Measurements from ENCODE around the gene CELF1. TPM values are rescaled to one million over a fixed set of nuclear protein-coding genes. Genes with fewer than 3 reads are reported as not detected.

The CELF1 gene
- polyA plus RNA-seq, 1 donor (not counting 4 experiments of a cell fraction or from before 2014, with no cell fraction given): 110 TPM

DNA sequence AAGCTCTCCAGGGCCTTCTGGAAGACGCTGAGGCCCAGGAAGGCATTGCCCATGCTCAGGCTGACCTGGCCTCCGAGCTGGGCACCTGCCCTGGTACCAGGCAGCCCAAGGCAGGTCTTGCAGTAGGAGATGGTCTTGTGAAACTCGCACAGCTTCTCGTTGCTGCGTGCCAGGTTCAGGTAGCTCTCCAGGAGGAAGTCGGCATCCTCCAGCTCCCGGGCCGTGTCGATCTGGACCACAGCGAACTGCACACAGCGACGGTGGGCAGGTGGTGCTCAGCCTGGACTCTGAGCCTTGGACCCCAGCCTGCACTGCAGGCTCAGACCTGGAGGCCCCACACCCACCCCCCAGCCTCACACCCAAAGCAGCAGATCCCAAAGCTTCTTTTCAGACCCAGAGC, 105.0 kb downstream of the CELF1 start:
- Histone ChIP-seq H3K79me2 (ENCODE audit: control insufficient read depth, insufficient read depth, low read length) (no peaks in the 10 kb centered on the region), H4K20me1 (ENCODE audit: control insufficient read depth, extremely low read depth, insufficient read depth, low read length) (no peaks in the 10 kb centered on the region), H3K27ac (ENCODE audit: control insufficient read depth, insufficient read depth, low read length) (no peak overlapping the region), H3K9me1 (ENCODE audit: control insufficient read depth, extremely low read depth, insufficient read depth, low read length) (no peaks in the 10 kb centered on the region), H3K9ac (ENCODE audit: control insufficient read depth, extremely low read depth, insufficient read depth, low read length) (no peak overlapping the region), H3K4me1 (ENCODE audit: control insufficient read depth, extremely low read depth, insufficient read depth, low read length) (no peaks in the 10 kb centered on the region), H3K4me3 (ENCODE audit: control insufficient read depth in 2 of 3, extremely low read depth in 1 of 3, insufficient read depth in 2 of 3, low read depth in 1 of 3, low read length in 3 of 3) (no peak overlapping the region), H3K27me3 (ENCODE audit: control insufficient read depth, extremely low read depth, insufficient read depth, low read length) (no peaks in the 10 kb centered on the region), H3K36me3 (ENCODE audit: control insufficient read depth in 2 of 2, extremely low read depth in 1 of 2, insufficient read depth in 2 of 2, low read length in 2 of 2) (peaks cover 0 to 6% of the 10 kb centered on the region in 2 experiments), H3K4me2 (ENCODE audit: control insufficient read depth, extremely low read depth, insufficient read depth, low read depth, low read length) (no peak overlapping the region), H3K9me3 (ENCODE audit: control insufficient read depth, low read depth, low read length) (no peaks in the 10 kb centered on the region), H2AFZ (ENCODE audit: control insufficient read depth, low read length) (no peak overlapping the region)
- TF ChIP-seq CTCF (optimal IDR thresholded peaks at IDR 0.05 in 1 of 3, IDR thresholded peaks at IDR 0.05 in 1 of 3, conservative IDR thresholded peaks at IDR 0.05 in 1 of 3; ENCODE audit: extremely low read depth in 1 of 3, insufficient read depth in 2 of 3, low read length in 3 of 3): no peak
- FAIRE-seq (no peak), DNase-seq (ENCODE audit: low read depth, low spot score) (no peak)
- dilution Hi-C loops (cut with MboI; ENCODE audit: extremely low pct_ligation_motif_present, low sequenced_read_pairs): no loop called here

DNA sequence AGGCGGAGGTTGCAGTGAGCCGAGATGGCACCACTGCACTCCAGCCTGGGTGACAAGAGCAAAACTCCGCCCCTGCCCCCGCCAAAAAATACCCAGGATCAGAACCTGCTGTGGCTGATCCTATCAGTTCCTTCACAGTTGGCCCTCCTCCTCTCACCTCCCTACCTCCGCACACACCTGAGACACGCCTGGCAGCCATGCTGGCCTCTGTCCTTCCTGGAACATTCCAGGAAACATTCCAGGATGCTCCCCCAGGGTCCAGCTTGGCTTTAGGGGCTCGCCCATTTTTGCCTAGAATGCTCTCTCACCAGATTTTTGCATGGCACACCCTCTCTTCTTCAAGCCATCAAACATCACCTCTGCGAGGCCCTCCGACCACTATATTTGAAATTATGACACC, 106.1 kb downstream of the CELF1 start:
- DNase-seq (ENCODE audit: low read depth, low spot score) (no peak), FAIRE-seq (no peak)
- no peaks in the 10 kb centered on the region for H3K9me3 ChIP-seq (ENCODE audit: control insufficient read depth, low read depth, low read length)
- no peak overlapping the region for H3K9ac ChIP-seq (ENCODE audit: control insufficient read depth, extremely low read depth, insufficient read depth, low read length)
- H4K20me1 ChIP-seq (ENCODE audit: control insufficient read depth, extremely low read depth, insufficient read depth, low read length): no peaks in the 10 kb centered on the region
- dilution Hi-C loops (cut with MboI; ENCODE audit: extremely low pct_ligation_motif_present, low sequenced_read_pairs): no loop called here
- H3K4me3 ChIP-seq (ENCODE audit: control insufficient read depth in 2 of 3, extremely low read depth in 1 of 3, insufficient read depth in 2 of 3, low read depth in 1 of 3, low read length in 3 of 3): no peak overlapping the region
- TF ChIP-seq EZH2 (IDR thresholded peaks at IDR 0.05; ENCODE audit: low read length): no peak
- TF ChIP-seq CTCF (optimal IDR thresholded peaks at IDR 0.05 in 1 of 3, IDR thresholded peaks at IDR 0.05 in 1 of 3, conservative IDR thresholded peaks at IDR 0.05 in 1 of 3; ENCODE audit: extremely low read depth in 1 of 3, insufficient read depth in 2 of 3, low read length in 3 of 3): no peak
- H3K79me2 ChIP-seq (ENCODE audit: control insufficient read depth, insufficient read depth, low read length): no peaks in the 10 kb centered on the region
- no peak overlapping the region for H2AFZ ChIP-seq (ENCODE audit: control insufficient read depth, low read length)
- H3K4me1 ChIP-seq (ENCODE audit: control insufficient read depth, extremely low read depth, insufficient read depth, low read length): no peaks in the 10 kb centered on the region
- H3K4me2 ChIP-seq (ENCODE audit: control insufficient read depth, extremely low read depth, insufficient read depth, low read depth, low read length): no peak overlapping the region
- no peaks in the 10 kb centered on the region for H3K27me3 ChIP-seq (ENCODE audit: control insufficient read depth, extremely low read depth, insufficient read depth, low read length)
- H3K36me3 ChIP-seq (ENCODE audit: control insufficient read depth in 2 of 2, extremely low read depth in 1 of 2, insufficient read depth in 2 of 2, low read length in 2 of 2): peaks cover 0 to 6% of the 10 kb centered on the region in 2 experiments
- H3K27ac ChIP-seq (ENCODE audit: control insufficient read depth, insufficient read depth, low read length): no peak overlapping the region
- no peaks in the 10 kb centered on the region for H3K9me1 ChIP-seq (ENCODE audit: control insufficient read depth, extremely low read depth, insufficient read depth, low read length)

Measured in keratinocyte (primary cell).